PC-3 (cell line): ENCODE measurements around the gene ALX4. TPM values are rescaled to one million over a fixed set of nuclear protein-coding genes. Genes with fewer than 3 reads are reported as not detected.

Experiments used
- ATAC-seq: fragments of 200-7000 bp; cut with Tn5 transposase; 2 replicates; pipeline ENCODE4 v1.9.1; 2020; ENCODE audit warnings: mild to moderate bottlenecking, moderate library complexity
- BruUV-seq: library from RNA; stranded (reverse); fragments of 400-500 nt; replicated peaks from 2 replicates; lab custom pipeline; 2021; lab: Mats Ljungman, UMichigan
- CTCF ChIA-PET: fragments of 300-600 bp; sonication (Branson Sonifier 250); formaldehyde crosslinking; loops from one replicate; lab custom pipeline; 2022; ENCODE audit warnings: antibody characterized with exemption; lab: Charles Lee
- POLR2A ChIA-PET: fragments of 300-600 bp; sonication (Branson Sonifier 250); formaldehyde crosslinking; loops from one replicate; lab custom pipeline; 2022; ENCODE audit warnings: antibody characterized with exemption; ENCODE audit not compliant: unreplicated experiment; lab: Charles Lee
- DNase-seq: peaks from one replicate; pipeline ENCODE4 v3.0.0-alpha.2; 2015
- H2AFZ ChIP-seq: fragments of 300-600 bp; sonication (generic); 2 replicates; pipeline ENCODE4 v1.6.0; 2016; ENCODE audit warnings: antibody characterized with exemption, low read length
- H3F3A ChIP-seq: fragments of 300-600 bp; sonication (generic); one replicate; pipeline ENCODE4 v1.6.0; 2017; ENCODE audit warnings: antibody characterized with exemption, low read length, control low read depth, mild to moderate bottlenecking; ENCODE audit not compliant: unreplicated experiment
- H3K27ac ChIP-seq: fragments of 300-600 bp; sonication (generic); 2 replicates; pipeline ENCODE4 v1.5.1; 2016; ENCODE audit warnings: mild to moderate bottlenecking, low read length
- H3K27me3 ChIP-seq: fragments of 300-600 bp; sonication (generic); 2 replicates; pipeline ENCODE4 v1.6.1; 2016; ENCODE audit warnings: low read length, mixed read lengths
- H3K36me3 ChIP-seq: fragments of 300-600 bp; sonication (generic); 2 replicates; pipeline ENCODE4 v1.6.1; 2016; ENCODE audit warnings: low read depth, mixed run types, low read length, mixed read lengths
- H3K4me1 ChIP-seq: fragments of 300-600 bp; sonication (generic); 2 replicates; pipeline ENCODE4 v1.5.1; 2016; ENCODE audit warnings: low read length; ENCODE audit not compliant: insufficient read depth
- H3K4me2 ChIP-seq: fragments of 300-600 bp; sonication (generic); 2 replicates; pipeline ENCODE4 v1.6.0; 2016; ENCODE audit warnings: low read length
- H3K4me3 ChIP-seq: fragments of 300-600 bp; sonication (generic); 2 replicates; pipeline ENCODE4 v1.5.1; 2016; ENCODE audit warnings: mild to moderate bottlenecking, low read length, mixed read lengths
- H3K79me2 ChIP-seq: fragments of 300-600 bp; sonication (generic); 2 replicates; pipeline ENCODE4 v1.6.1; 2017; ENCODE audit warnings: low read length, mixed read lengths
- H3K9ac ChIP-seq: fragments of 300-600 bp; sonication (generic); 2 replicates; pipeline ENCODE4 v1.6.0; 2016; ENCODE audit warnings: mild to moderate bottlenecking, low read length
- H3K9me2 ChIP-seq: fragments of 300-600 bp; sonication (generic); replicated peaks from 2 replicates; pipeline ENCODE4 v1.6.1; 2016; ENCODE audit warnings: mixed run types, low read length, mixed read lengths
- H3K9me3 ChIP-seq: fragments of 300-600 bp; sonication (generic); 2 replicates; pipeline ENCODE4 v1.6.1; 2016; ENCODE audit warnings: low read length, mixed read lengths
- H4K20me1 ChIP-seq: fragments of 300-600 bp; sonication (generic); 2 replicates; pipeline ENCODE4 v1.6.1; 2016; ENCODE audit warnings: low read length, mixed read lengths
- EZH2 ChIP-seq: fragments of 300-600 bp; sonication (generic); IDR thresholded peaks from one replicate; pipeline ENCODE4 v1.6.1; 2017; ENCODE audit warnings: antibody characterized with exemption, mild to moderate bottlenecking, low read length; ENCODE audit not compliant: unreplicated experiment
- EZH2phosphoT487 ChIP-seq: fragments of 300-600 bp; sonication (generic); IDR thresholded peaks from 2 replicates; pipeline ENCODE4 v1.6.1; 2018; ENCODE audit warnings: mild to moderate bottlenecking, antibody characterized with exemption, low read length, borderline replicate concordance
- intact Hi-C: fragments of 100-400 bp; cut with micrococcal nuclease; formaldehyde crosslinking; loops from 2 replicates; pipeline ENCODE4 v1.9.0; 2023
- total RNA-seq: library from RNA; depleted of rRNA; stranded (reverse); fragments of >200 nt; gene quantifications from 2 replicates; pipeline ENCODE4 v1.2.3, GENCODE V29; 2014
- TF ChIP-seq, protein P1 (sequence below): fragments of 300-600 bp; sonication (generic); conservative IDR thresholded peaks from 2 replicates; pipeline ENCODE4 v1.5.1; 2017; ENCODE audit warnings: antibody characterized with exemption, low read depth, mild to moderate bottlenecking, low read length

The ALX4 gene
- total RNA-seq, 1 experiment from 2014 or later = not detected

DNA sequence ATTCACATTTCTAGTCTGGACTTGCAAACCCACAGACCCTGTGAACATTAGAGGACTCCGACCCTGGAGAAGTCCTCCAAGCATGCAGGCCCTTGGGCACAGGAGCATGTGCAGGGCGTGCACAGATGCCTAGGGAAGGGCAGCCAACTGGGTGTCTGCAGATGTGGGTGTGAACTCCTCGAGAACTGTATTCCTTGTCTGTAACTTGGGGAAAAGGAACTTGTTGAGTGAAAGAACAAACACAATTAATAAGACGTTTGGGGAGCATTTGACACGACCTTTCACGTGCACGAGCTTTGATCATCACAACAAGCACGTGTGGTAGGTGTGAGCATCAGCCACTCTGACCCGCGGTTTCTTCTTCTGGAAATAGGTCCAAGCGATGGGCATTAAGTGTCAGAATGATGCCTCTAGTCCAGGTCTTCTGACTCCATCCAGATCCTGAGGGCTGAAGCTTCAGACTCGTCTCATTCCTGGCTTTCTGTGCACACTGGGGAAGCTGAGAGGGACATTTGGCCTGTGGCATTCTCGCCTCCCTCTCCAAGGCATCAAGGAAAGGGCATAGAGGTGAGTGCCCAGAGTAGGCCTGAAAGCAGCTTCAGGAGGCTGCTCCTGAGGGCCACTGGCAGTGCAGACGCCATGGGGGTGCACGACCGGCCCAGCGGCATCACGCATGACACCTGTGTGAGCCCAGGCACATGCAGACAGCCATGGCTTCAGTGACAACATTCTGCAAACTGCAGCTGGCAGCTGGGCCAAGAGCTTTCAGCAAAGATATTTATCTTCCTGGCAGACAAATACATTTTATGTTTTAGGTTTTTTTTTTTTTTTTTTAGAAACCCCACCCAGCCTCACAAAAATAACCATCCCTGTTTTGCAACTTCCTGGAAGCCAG lies 32.5 kb downstream of the ALX4 start:
- H3K9me3 ChIP-seq = no peaks in the 10 kb centered on the region
- no peaks in the 10 kb centered on the region for H3F3A ChIP-seq
- intact Hi-C loops = no loop called here
- ATAC-seq = no peak
- H3K4me2 ChIP-seq = no peak overlapping the region
- no peaks in the 10 kb centered on the region for H3K36me3 ChIP-seq
- no peak for TF ChIP-seq EZH2phosphoT487
- TF ChIP-seq, protein P1, sequence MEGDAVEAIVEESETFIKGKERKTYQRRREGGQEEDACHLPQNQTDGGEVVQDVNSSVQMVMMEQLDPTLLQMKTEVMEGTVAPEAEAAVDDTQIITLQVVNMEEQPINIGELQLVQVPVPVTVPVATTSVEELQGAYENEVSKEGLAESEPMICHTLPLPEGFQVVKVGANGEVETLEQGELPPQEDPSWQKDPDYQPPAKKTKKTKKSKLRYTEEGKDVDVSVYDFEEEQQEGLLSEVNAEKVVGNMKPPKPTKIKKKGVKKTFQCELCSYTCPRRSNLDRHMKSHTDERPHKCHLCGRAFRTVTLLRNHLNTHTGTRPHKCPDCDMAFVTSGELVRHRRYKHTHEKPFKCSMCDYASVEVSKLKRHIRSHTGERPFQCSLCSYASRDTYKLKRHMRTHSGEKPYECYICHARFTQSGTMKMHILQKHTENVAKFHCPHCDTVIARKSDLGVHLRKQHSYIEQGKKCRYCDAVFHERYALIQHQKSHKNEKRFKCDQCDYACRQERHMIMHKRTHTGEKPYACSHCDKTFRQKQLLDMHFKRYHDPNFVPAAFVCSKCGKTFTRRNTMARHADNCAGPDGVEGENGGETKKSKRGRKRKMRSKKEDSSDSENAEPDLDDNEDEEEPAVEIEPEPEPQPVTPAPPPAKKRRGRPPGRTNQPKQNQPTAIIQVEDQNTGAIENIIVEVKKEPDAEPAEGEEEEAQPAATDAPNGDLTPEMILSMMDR = no peak
- no peak for TF ChIP-seq EZH2
- no peak overlapping the region for H3K4me3 ChIP-seq
- no peaks in the 10 kb centered on the region for H3K4me1 ChIP-seq
- H3K27ac ChIP-seq = no peak overlapping the region
- BruUV-seq = no TSS peak
- POLR2A ChIA-PET = interaction anchor here (0.7 kb wide), 1 partner anchor 16 kb away, joined by 11 read pairs; no protein-coding TSS in a partner anchor
- H3K79me2 ChIP-seq = no peaks in the 10 kb centered on the region
- no peak overlapping the region for H2AFZ ChIP-seq
- CTCF ChIA-PET = interaction anchor here (0.7 kb wide), 1 partner anchor 144 kb away, joined by 3 read pairs; no protein-coding TSS in a partner anchor
- H4K20me1 ChIP-seq = no peaks in the 10 kb centered on the region
- H3K9me2 ChIP-seq = no peaks in the 10 kb centered on the region
- no peak for DNase-seq
- no peak overlapping the region for H3K9ac ChIP-seq
- H3K27me3 ChIP-seq = peaks cover 8% of the 10 kb centered on the region; the same call in 1 of the 2 replicates

DNA sequence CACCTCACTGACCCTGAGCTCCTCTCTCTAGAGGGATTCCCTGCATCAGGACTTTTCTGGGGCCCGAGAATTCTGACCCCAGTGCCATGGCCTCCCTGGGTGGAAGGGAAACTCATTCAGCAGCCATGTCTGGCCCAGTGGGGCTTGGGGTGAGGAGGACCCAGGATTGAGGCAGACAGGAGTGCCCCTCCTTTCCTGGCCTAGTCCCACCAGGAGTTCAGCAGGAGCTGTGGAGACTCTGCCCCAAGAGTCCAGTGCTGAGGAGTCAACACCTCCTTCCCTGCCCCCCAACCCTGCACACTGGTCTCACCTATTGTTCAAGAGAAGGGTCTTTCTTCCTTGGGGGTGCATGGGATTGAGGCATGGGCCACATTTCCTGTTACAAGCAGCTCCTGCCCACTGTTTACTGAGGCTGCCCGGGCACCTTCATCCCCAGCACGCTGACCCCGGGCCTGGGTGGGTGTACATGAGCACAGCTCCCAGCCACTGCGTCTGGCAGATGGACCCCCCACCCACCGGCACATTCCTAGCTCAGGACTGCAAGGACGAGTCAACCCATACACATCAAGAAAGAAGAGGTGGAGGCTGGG lies 33.9 kb downstream of the ALX4 start:
- Histone ChIP-seq H3K4me3 (no peak overlapping the region), H3K79me2 (no peaks in the 10 kb centered on the region), H2AFZ (no peak overlapping the region), H3F3A (no peaks in the 10 kb centered on the region), H3K9me3 (no peaks in the 10 kb centered on the region), H4K20me1 (no peaks in the 10 kb centered on the region), H3K27me3 (peaks cover 8% of the 10 kb centered on the region; the same call in 1 of the 2 replicates), H3K36me3 (no peaks in the 10 kb centered on the region), H3K27ac (no peak overlapping the region), H3K9me2 (no peaks in the 10 kb centered on the region), H3K4me2 (no peak overlapping the region), H3K9ac (no peak overlapping the region), H3K4me1 (no peaks in the 10 kb centered on the region)
- POLR2A ChIA-PET = no interaction called here
- CTCF ChIA-PET = no interaction called here
- intact Hi-C loops = no loop called here
- TF ChIP-seq, protein P1 = no peak
- no peak for TF ChIP-seq EZH2
- TF ChIP-seq EZH2phosphoT487 = no peak
- no peak for DNase-seq
- ATAC-seq = no peak
- no TSS peak for BruUV-seq
